ENCODE results near the gene CXCR6. TPM values are rescaled to one million over a fixed set of nuclear protein-coding genes. Genes with fewer than 3 reads are reported as not detected.

CXCR6 gene
- total and polyA plus RNA-seq, 8 donors = 0.61 to 4.1 (median 1.2) TPM

GRCh38 chr3:45966950-45967640 lies 23.8 kb downstream of the CXCR6 start:
- H3K27me3 ChIP-seq = no peaks in the 10 kb centered on the region
- peaks cover 3 to 84% of the 10 kb centered on the region in 2 donors for H3K36me3 ChIP-seq
- intact Hi-C loops (cut with DNase I) = no loop called here
- H3K27ac ChIP-seq = no peak overlapping the region
- ATAC-seq (no peak), DNase-seq (no peak)
- TF ChIP-seq CTCF (IDR thresholded peaks at IDR 0.05) = no peak
- H3K4me1 ChIP-seq = peaks cover 2 to 30% of the 10 kb centered on the region in 2 donors
- no peaks in the 10 kb centered on the region for H3K9me3 ChIP-seq
- H3K4me3 ChIP-seq = no peak overlapping the region

GRCh38 chr3:45967724-45968123 lies 24.5 kb downstream of the CXCR6 start:
- peaks cover 3 to 81% of the 10 kb centered on the region in 2 donors for H3K36me3 ChIP-seq
- TF ChIP-seq CTCF (IDR thresholded peaks at IDR 0.05) = no peak
- peaks cover 8 to 36% of the 10 kb centered on the region in 2 donors for H3K4me1 ChIP-seq
- no peak overlapping the region for H3K27ac ChIP-seq
- DNase-seq = no peak
- no peaks in the 10 kb centered on the region for H3K27me3 ChIP-seq
- no peak for ATAC-seq
- intact Hi-C loops (cut with DNase I) = no loop called here
- no peak overlapping the region for H3K4me3 ChIP-seq
- no peaks in the 10 kb centered on the region for H3K9me3 ChIP-seq

- intact Hi-C loops (cut with DNase I) = no loop called here
- Histone ChIP-seq H3K27me3 (no peaks in the 10 kb centered on the region), H3K4me1 (peaks cover 12 to 40% of the 10 kb centered on the region in 2 donors), H3K4me3 (no peak overlapping the region), H3K36me3 (peaks cover 3 to 78% of the 10 kb centered on the region in 2 donors), H3K27ac (no peak overlapping the region), H3K9me3 (no peaks in the 10 kb centered on the region)
- no peak for DNase-seq
- TF ChIP-seq CTCF (IDR thresholded peaks at IDR 0.05) = no peak
- ATAC-seq = no peak
These were observed 24.9 kb downstream of the CXCR6 start for GRCh38 chr3:45968149-45968548.

- intact Hi-C loops (cut with DNase I) = no loop called here
- DNase-seq = no peak
These were observed 25.4 kb downstream of the CXCR6 start for GRCh38 chr3:45968706-45969105.

GRCh38 chr3:45969116-45969515 lies 25.9 kb downstream of the CXCR6 start:
- no peaks in the 10 kb centered on the region for H3K9me3 ChIP-seq
- intact Hi-C loops (cut with DNase I) = no loop called here
- H3K36me3 ChIP-seq = peaks cover 3 to 68% of the 10 kb centered on the region in 2 donors
- ATAC-seq = no peak
- H3K27ac ChIP-seq = no peak overlapping the region
- H3K4me3 ChIP-seq = no peak overlapping the region
- DNase-seq = no peak
- peaks cover 12 to 46% of the 10 kb centered on the region in 2 donors for H3K4me1 ChIP-seq
- no peak for TF ChIP-seq CTCF (IDR thresholded peaks at IDR 0.05)
- no peaks in the 10 kb centered on the region for H3K27me3 ChIP-seq

More at GRCh38 chr3:45968706-45969105, 25.4 kb downstream of the CXCR6 start:
- no peak for TF ChIP-seq CTCF (IDR thresholded peaks at IDR 0.05)
- Histone ChIP-seq H3K27me3 (no peaks in the 10 kb centered on the region), H3K4me1 (peaks cover 12 to 44% of the 10 kb centered on the region in 2 donors), H3K27ac (no peak overlapping the region), H3K9me3 (no peaks in the 10 kb centered on the region), H3K4me3 (no peak overlapping the region), H3K36me3 (peaks cover 3 to 72% of the 10 kb centered on the region in 2 donors)
- ATAC-seq = no peak
